Mucosa of stomach (tissue), 1 donor: ENCODE measurements around the gene SF3A2.

Experiments used
- H3K27me3 ChIP-seq: one replicate; pipeline ENCODE4 v1.7.0; 2013; ENCODE audit warnings: mild to moderate bottlenecking, low read length; ENCODE audit not compliant: control insufficient read depth, insufficient read depth
- H3K36me3 ChIP-seq: one replicate; pipeline ENCODE4 v1.7.0; 2013; ENCODE audit warnings: low read length; ENCODE audit not compliant: control insufficient read depth, insufficient read depth
- H3K4me1 ChIP-seq: one replicate; pipeline ENCODE4 v1.7.0; 2013; ENCODE audit warnings: mild to moderate bottlenecking, low read length; ENCODE audit not compliant: control insufficient read depth, insufficient read depth
- H3K4me3 ChIP-seq: one replicate; pipeline ENCODE4 v1.7.0; 2013; ENCODE audit warnings: low read length
- H3K9ac ChIP-seq: one replicate; pipeline ENCODE4 v1.7.0; 2013; ENCODE audit warnings: mild to moderate bottlenecking, low read length, moderate library complexity
- H3K9me3 ChIP-seq: one replicate; pipeline ENCODE4 v1.7.0; 2013; ENCODE audit warnings: mild to moderate bottlenecking, low read length, moderate library complexity; ENCODE audit not compliant: control insufficient read depth
- donor health status: Pancreatic carcinoma.

SF3A2 gene

DNA sequence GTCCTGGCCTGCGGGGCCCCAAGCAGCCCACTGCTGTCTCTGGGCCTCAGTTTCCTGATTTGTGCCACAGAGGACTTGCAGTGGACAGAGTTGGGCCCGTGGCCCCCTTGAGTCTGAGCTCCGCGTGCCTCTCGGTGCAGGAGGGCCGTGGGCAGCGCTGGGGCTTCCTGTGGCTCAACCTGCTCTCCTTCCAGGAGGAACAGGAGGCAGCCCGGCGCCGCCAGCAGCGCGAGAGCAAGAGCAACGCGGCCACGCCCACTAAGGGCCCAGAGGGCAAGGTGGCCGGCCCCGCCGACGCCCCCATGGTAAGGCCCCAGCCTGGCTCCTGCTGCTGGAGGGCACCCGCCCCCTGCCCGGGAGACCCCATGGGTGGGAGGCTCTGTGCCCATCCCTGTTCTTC lies 26.4 kb upstream of the SF3A2 start:
- Histone ChIP-seq H3K9me3 (no peaks in the 10 kb centered on the region), H3K27me3 (no peaks in the 10 kb centered on the region), H3K36me3 (peaks cover 21% of the 10 kb centered on the region), H3K9ac (no peak overlapping the region), H3K4me1 (peaks cover 64% of the 10 kb centered on the region), H3K4me3 (no peak overlapping the region)

DNA sequence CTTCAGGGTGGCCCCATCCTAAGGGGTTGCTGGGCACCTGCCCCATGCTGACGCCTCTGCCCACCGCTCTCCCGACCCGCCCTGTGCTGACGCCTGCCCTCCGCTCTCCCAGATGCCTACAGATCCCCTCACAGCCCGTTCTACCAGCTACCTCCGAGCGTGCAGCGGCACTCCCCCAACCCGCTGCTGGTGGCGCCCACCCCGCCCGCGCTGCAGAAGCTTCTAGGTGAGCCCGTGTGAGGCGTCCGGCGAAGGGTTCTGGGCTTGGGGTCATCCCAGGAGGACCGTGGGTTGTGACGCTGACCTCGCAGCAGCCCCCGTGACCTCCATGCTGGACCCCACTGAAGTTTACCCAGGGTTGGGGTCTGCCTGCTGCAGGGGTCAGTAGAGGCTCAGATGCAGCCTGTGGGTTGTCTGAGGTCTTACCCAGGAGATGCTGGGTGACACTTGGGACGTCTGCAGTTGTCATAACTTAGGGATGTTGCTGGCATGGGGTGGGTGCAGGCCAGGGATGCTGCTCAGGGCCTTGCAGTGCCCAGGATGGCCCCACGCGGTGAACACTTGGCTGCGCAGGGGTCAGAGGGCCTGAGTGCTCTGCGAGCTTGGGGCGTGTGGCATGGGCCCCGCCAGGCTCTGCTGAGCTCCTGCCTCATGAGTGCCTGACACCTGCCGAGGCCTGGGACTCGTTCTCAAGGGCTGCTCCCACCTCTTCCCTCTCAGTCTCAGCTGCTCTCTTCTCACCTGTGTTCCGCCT lies 25.5 kb upstream of the SF3A2 start:
- Histone ChIP-seq H3K36me3 (peaks cover 31% of the 10 kb centered on the region), H3K4me1 (peaks cover 64% of the 10 kb centered on the region), H3K4me3 (peak overlapping the region; percentile 28), H3K27me3 (no peaks in the 10 kb centered on the region), H3K9ac (peak overlapping the region; percentile 43), H3K9me3 (no peaks in the 10 kb centered on the region)

DNA sequence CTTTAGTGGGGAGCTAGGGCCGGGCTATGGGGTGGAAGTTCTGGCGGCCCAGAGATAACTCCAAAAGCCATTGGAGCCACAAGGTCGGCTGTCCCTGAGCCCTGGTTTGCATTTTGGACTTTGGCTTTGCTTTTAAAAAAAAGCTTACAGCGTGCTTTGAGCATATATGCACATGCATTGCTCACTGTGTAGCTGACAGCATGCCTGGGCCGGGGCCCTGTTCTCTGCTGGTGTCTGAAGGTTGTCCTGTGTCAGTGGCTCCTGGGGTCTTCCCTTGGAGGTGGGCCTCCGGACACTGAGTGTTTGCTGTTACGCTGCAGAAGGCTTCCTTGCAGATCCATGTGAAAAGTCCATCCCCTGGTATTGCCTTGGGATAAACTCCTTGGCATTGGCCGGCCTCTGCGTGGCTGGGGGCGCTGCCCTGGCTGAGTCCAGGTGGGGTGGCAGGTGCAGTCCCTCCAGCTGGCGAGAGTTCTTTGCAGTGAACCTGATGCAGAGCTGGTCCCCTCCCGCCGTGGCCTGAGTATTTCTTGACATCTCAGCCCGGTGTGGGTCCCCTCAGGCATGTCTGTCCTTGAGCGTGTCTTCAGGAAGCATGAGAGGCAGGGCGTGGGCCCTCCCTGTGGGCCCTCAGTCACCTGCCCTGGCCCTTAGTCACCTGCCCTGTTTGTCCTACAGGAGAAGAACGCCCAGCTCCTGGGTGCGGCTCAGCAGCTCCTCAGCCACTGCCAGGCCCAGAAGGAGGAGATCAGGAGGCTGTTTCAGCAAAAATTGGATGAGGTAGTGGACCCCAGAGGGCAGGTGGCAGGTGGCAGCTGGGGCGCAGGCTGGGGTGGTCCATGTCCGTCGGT lies 23.5 kb upstream of the SF3A2 start:
- Histone ChIP-seq H3K36me3 (peaks cover 41% of the 10 kb centered on the region), H3K4me1 (peaks cover 64% of the 10 kb centered on the region), H3K4me3 (no peak overlapping the region), H3K27me3 (no peaks in the 10 kb centered on the region), H3K9me3 (no peaks in the 10 kb centered on the region), H3K9ac (peak overlapping the region; percentile 57)

DNA sequence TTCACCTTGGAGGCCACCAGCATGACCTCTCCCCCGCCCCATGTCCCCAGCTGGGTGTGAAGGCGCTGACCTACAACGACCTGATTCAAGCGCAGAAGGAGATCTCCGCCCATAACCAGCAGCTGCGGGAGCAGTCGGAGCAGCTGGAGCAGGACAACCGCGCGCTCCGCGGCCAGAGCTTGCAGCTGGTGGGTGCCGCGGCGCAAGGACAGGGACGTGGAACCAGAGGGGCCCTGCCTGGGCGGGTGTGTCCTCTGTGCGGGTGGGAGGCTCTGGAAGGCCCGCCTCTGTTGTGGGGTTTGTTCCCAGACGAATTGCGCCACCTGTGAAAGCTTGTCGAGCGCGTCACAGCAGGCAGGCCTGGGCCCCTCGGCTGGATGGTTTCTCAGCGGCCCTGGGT lies 22.8 kb upstream of the SF3A2 start:
- H3K4me3 ChIP-seq = no peak overlapping the region
- H3K4me1 ChIP-seq = peaks cover 57% of the 10 kb centered on the region
- H3K9ac ChIP-seq = peak overlapping the region; percentile 57
- H3K36me3 ChIP-seq = peaks cover 41% of the 10 kb centered on the region
- no peaks in the 10 kb centered on the region for H3K9me3 ChIP-seq
- H3K27me3 ChIP-seq = no peaks in the 10 kb centered on the region

DNA sequence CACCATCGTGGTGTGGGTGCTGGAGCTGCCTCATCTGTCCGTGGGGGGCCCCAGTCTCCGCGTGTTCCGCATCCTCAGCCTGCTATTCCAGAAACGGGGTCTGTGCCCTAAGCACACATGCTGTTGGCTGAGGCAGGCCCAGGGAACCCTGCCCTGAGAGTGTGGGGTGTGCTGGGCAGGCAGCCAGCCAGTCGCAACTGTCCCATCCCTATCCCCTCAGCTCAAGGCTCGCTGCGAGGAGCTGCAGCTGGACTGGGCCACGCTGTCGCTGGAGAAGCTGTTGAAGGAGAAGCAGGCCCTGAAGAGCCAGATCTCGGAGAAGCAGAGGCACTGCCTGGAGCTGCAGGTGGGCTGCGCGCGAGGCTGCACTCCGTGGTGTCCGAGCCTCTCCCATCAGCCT lies 22.4 kb upstream of the SF3A2 start:
- Histone ChIP-seq H3K9ac (no peak overlapping the region), H3K4me1 (peaks cover 55% of the 10 kb centered on the region), H3K36me3 (peaks cover 41% of the 10 kb centered on the region)

DNA sequence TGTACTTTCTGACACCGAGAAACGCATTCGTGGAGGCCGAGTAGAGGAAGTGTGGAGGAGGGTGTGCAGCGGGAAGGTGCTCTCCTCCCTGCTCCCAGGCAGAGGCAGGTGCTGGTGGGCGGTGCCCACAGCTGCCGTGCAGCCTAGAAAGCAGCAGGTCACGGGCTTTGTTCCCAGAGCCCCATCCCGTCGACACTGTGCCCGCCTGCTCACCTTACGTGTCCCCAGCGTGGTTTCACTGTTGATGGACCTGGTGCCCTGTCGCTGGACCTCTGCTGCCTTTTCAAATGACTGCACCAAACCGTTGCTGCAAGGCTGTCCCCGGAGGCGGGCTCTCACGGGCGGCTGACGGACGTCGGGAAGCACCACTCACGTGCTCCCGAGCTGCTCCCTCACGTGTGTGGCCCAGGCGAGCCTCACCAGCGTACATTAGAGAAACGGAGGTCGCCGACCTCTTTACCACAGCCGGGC lies 21.3 kb upstream of the SF3A2 start:
- Histone ChIP-seq H3K9ac (no peak overlapping the region), H3K36me3 (peaks cover 41% of the 10 kb centered on the region), H3K4me3 (no peak overlapping the region), H3K27me3 (no peaks in the 10 kb centered on the region), H3K9me3 (no peaks in the 10 kb centered on the region), H3K4me1 (peaks cover 53% of the 10 kb centered on the region)

More for the DNA sequence above, 22.4 kb upstream of the SF3A2 start:
- Histone ChIP-seq H3K9me3 (no peaks in the 10 kb centered on the region), H3K4me3 (no peak overlapping the region), H3K27me3 (no peaks in the 10 kb centered on the region)

DNA sequence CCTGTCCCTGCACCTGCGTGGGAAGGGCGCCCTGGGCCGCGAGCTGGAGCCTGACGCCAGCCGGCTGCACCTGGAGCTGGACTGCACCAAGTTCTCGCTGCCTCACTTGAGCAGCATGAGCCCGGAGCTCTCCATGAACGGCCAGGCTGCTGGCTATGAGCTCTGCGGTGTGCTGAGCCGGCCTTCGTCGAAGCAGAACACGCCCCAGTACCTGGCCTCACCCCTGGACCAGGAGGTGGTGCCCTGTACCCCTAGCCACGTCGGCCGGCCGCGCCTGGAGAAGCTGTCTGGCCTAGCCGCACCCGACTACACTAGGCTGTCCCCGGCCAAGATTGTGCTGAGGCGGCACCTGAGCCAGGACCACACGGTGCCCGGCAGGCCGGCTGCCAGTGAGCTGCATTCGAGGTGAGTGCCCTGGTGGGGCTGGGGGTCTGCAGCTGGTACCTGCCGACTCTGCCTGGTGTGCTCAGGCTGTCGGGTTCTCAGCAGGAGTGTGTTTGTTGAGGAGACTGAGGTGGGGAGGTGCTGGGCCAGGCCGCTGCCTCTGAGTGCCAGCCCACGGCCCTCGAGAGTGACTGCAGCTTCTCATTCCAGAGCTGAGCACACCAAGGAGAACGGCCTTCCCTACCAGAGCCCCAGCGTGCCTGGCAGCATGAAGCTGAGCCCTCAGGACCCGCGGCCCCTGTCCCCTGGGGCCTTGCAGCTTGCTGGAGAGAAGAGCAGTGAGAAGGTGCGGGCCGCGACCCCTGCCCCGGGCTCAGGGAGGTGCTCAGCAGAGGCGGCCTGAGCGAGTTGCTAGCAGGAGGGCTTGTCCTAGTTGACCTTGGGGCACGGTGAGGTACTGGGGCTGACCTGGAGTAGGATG lies 20.0 kb upstream of the SF3A2 start:
- Histone ChIP-seq H3K9ac (no peak overlapping the region), H3K36me3 (peaks cover 42% of the 10 kb centered on the region), H3K4me1 (peaks cover 43% of the 10 kb centered on the region), H3K27me3 (no peaks in the 10 kb centered on the region), H3K4me3 (no peak overlapping the region), H3K9me3 (no peaks in the 10 kb centered on the region)

DNA sequence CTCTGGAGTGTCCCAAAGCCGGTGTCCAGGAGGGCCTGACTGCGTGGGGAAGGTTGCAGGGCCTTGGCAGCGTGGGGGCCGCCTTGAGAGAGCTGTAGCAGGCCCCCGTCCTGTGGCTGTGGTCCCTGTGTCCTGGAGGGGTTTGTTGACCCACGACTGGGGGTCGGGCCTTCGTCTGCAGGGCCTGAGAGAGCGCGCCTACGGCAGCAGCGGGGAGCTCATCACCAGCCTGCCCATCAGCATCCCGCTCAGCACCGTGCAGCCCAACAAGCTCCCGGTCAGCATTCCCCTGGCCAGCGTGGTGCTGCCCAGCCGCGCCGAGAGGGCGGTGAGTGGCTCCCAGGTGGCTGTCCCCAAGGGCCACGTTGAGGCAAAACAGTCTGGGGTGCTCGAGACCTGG lies 19.0 kb upstream of the SF3A2 start:
- H3K36me3 ChIP-seq = peaks cover 38% of the 10 kb centered on the region

DNA sequence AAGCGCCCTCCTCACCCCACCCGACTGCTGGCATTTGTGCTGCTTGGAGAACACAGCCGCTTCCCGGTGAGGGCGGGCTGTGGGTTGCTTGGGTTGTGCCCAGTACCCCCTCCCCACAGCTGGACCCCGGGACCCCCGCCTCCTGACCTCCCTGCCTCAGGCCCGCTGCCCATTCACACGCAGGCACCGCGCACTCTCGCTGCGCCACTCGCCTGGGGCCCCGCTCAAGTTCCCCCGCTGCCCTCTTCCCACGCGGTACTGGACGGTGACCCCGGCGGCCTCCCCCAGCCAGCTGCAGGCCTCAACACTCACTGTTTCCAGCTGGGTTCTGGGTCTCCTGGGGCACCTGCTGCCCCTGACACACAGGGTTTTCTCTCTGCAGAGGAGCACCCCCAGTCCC lies 16.9 kb upstream of the SF3A2 start:
- Histone ChIP-seq H3K4me1 (peaks cover 12% of the 10 kb centered on the region), H3K9me3 (no peaks in the 10 kb centered on the region), H3K4me3 (no peak overlapping the region), H3K9ac (no peak overlapping the region), H3K27me3 (no peaks in the 10 kb centered on the region), H3K36me3 (peaks cover 39% of the 10 kb centered on the region)

More for the DNA sequence above, 19.0 kb upstream of the SF3A2 start:
- peaks cover 33% of the 10 kb centered on the region for H3K4me1 ChIP-seq
- H3K9ac ChIP-seq = no peak overlapping the region
- H3K9me3 ChIP-seq = no peaks in the 10 kb centered on the region
- no peak overlapping the region for H3K4me3 ChIP-seq
- no peaks in the 10 kb centered on the region for H3K27me3 ChIP-seq

DNA sequence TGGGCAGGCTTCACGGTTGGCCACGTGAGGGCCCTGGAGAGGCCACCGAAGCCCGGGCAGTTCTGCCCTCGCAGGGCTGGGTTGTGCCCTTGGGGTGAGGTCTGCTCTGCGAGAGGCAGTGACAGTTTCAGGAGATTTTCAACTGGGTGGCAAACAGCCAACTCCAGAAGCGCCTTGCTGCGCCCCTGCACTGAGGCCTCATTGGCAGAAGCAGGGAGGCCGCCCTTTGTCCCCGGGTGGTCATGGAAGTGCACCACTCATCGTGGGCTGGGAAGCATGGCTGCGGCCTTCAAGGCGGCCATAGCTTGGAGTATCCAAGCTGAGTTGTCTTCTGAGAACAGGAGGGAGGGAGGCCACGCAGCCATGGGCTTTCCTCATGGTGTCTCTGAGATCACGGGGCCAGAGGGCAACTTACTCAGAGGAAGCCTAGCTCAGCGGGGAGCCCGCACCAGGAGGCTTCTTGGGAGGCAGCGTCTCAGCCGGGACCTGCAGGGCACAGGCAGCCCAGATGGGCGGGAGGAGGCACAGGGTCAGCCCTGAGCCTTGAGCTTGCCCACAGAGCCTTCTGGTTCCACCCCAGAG lies 15.3 kb upstream of the SF3A2 start:
- peaks cover 7% of the 10 kb centered on the region for H3K4me1 ChIP-seq
- H3K9ac ChIP-seq = no peak overlapping the region
- no peaks in the 10 kb centered on the region for H3K9me3 ChIP-seq
- H3K27me3 ChIP-seq = no peaks in the 10 kb centered on the region
- H3K36me3 ChIP-seq = peaks cover 24% of the 10 kb centered on the region
- no peak overlapping the region for H3K4me3 ChIP-seq

DNA sequence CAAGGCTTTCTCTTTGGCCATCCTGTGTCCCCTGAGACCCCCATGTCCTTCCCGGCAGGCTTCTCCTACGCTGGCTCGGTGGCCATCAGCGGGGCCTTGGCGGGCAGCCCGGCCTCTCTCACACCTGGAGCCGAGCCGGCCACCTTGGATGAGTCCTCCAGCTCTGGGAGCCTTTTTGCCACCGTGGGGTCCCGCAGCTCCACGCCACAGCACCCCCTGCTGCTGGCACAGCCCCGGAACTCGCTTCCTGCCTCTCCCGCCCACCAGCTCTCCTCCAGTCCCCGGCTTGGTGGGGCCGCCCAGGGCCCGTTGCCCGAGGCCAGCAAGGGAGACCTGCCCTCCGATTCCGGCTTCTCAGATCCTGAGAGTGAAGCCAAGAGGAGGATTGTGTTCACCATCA lies 14.7 kb upstream of the SF3A2 start:
- Histone ChIP-seq H3K9me3 (no peaks in the 10 kb centered on the region), H3K4me1 (peaks cover 4% of the 10 kb centered on the region), H3K36me3 (peaks cover 21% of the 10 kb centered on the region), H3K9ac (no peak overlapping the region), H3K27me3 (no peaks in the 10 kb centered on the region), H3K4me3 (no peak overlapping the region)
